ENCODE results near the gene MDM1. TPM values are rescaled to one million over a fixed set of nuclear protein-coding genes. Genes with fewer than 3 reads are reported as not detected.

The MDM1 gene
- total and polyA plus RNA-seq, 2 of the 13 experiments (the other 11 are each of a cell fraction or from before 2014, with no cell fraction given), result 4.6 to 15.2 TPM

Other genes with a start within 250 kb of the MDM1 start
- not detected in 2 replicates for gene IFNG, start 172.6 kb downstream of the MDM1 start, total RNA-seq (2016; rRNA removed; fragmentation: Illumina TruSeq; extraction: Trizol)
- gene IFNG, start 172.6 kb downstream of the MDM1 start, polyA plus RNA-seq (2011; rRNA removed), result not detected in 2 replicates
- not detected in 2 replicates for gene IL26, start 106.6 kb downstream of the MDM1 start, total RNA-seq (2016; rRNA removed; fragmentation: Illumina TruSeq; extraction: Trizol)
- not detected in 2 replicates for gene IL26, start 106.6 kb downstream of the MDM1 start, polyA plus RNA-seq (2011; rRNA removed)
- not detected in 2 replicates for gene IL22, start 78.8 kb downstream of the MDM1 start, total RNA-seq (2016; rRNA removed; fragmentation: Illumina TruSeq; extraction: Trizol)
- gene IL22, start 78.8 kb downstream of the MDM1 start, polyA plus RNA-seq (2011; rRNA removed), result not detected in 2 replicates